ENCODE measurements around the gene CAPN5. TPM values are rescaled to one million over a fixed set of nuclear protein-coding genes. Genes with fewer than 3 reads are reported as not detected.

The CAPN5 gene
- total RNA-seq, 3 donors from 2014 or later: 0.29 to 0.68 (median 0.53) TPM

Other genes with a start within 250 kb of the CAPN5 start
- gene ACER3, start 206.1 kb upstream of the CAPN5 start, total RNA-seq: 10 to 100 TPM in 2 of 3 donors, 1 to 10 TPM in 1; 7.8 to 10.3 (median 10.2) TPM
- gene B3GNT6, start 32.6 kb upstream of the CAPN5 start, total RNA-seq: not detected
- gene OMP, start 35.9 kb downstream of the CAPN5 start, total RNA-seq: not detected
- under 1 TPM in 1 of 3 donors, not detected in 2; 0.14 TPM for gene MYO7A, start 61.3 kb downstream of the CAPN5 start, total RNA-seq
- not detected for gene GDPD4, start 234.7 kb downstream of the CAPN5 start, total RNA-seq